HFFc6 (cell line): ENCODE results near the gene ZNF148. TPM values are rescaled to one million over a fixed set of nuclear protein-coding genes. Genes with fewer than 3 reads are reported as not detected.
A peak's percentile ranks its signal among the peaks of the same experiment; 100 is the strongest.

Source experiments
- DNase-seq: peaks from one replicate; pipeline ENCODE4 v3.0.0-alpha.2; 2018
- H3K27ac Mint-ChIP-seq: 2 replicates; pipeline ENCODE4 v1.8.0; 2020; ENCODE audit warnings: mild to moderate bottlenecking, mixed read lengths
- H3K27me3 Mint-ChIP-seq: 2 replicates; pipeline ENCODE4 v1.8.0; 2021; ENCODE audit warnings: mild to moderate bottlenecking, moderate library complexity, mixed read lengths; ENCODE audit not compliant: insufficient read depth
- H3K36me3 Mint-ChIP-seq: 2 replicates; pipeline ENCODE4 v1.8.0; 2021; ENCODE audit warnings: low read depth, mixed read lengths
- H3K4me1 Mint-ChIP-seq: 2 replicates; pipeline ENCODE4 v1.8.0; 2020; ENCODE audit warnings: low read depth, mixed read lengths
- H3K4me3 Mint-ChIP-seq: 2 replicates; pipeline ENCODE4 v1.8.0; 2020; ENCODE audit warnings: mild to moderate bottlenecking, moderate library complexity, mixed read lengths
- H3K9me3 Mint-ChIP-seq: 2 replicates; pipeline ENCODE4 v1.8.0; 2020; ENCODE audit warnings: mild to moderate bottlenecking, mixed read lengths
- CTCF ChIP-seq: fragments of 200-600 bp; sonication (generic); IDR thresholded peaks from 2 replicates; pipeline ENCODE4 v1.5.0; 2021; ENCODE audit warnings: antibody characterized with exemption, mild to moderate bottlenecking
- total RNA-seq, 6 experiments: library from RNA; stranded (reverse); fragmentation: NEBNext Ultra II Directional; extraction: Animal tissue kit (Norgen Biotek cat#: 25700); gene quantifications; 2 replicates in 1 of 6; 3 replicates in 5 of 6; pipeline ENCODE4 v1.2.3, GENCODE V29; 2021

The ZNF148 gene
- total RNA-seq, 6 experiments from 2014 or later: 41.4 to 51.4 (median 47.5) TPM

DNA sequence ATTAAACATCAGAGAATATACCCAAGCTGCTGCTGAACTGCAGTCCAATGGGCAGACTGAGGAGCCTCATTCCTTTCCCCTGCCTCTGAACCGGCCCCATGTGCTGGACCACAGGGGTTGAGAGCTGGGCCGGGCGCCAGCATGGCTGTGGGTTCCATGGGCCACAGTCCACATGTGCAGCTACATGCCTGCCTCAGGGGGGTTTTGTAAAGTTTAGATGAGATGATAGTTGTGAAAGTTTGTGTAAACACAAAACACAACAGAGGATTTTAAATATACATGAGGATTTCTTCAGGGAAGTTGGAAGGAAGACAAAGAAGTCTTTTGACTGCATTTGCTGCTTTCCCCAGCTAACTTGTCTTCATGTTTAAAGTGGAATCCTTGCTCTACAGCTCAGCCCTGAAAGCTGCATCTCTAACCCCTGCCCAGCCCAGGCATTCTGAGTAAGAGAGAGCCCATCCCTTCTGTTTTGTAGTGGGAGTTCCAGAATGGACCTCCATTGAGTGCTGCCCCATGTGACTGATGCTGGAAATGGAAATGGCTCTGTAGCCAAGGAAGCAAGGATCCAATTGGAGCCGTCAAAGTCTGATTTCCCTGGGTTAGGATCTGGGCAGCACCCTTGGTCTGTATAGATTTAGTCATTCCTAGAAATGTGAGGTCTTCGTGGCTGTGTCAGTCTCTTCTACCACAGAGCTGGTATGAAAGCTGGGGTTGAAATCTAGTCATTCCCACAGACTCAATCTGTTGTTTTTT is 180.1 kb downstream of the ZNF148 start:
- peaks cover 14% of the 10 kb centered on the region for H3K4me1 Mint-ChIP-seq
- DNase-seq: peak; percentile 59
- peaks cover 1% of the 10 kb centered on the region; the same call in 1 of the 2 replicates for H3K27me3 Mint-ChIP-seq
- TF ChIP-seq CTCF: peak; percentile 32
- H3K9me3 Mint-ChIP-seq: no peaks in the 10 kb centered on the region
- H3K4me3 Mint-ChIP-seq: no peak overlapping the region
- H3K27ac Mint-ChIP-seq: no peak overlapping the region; the same call in 1 of the 2 replicates
- H3K36me3 Mint-ChIP-seq: no peaks in the 10 kb centered on the region

DNA sequence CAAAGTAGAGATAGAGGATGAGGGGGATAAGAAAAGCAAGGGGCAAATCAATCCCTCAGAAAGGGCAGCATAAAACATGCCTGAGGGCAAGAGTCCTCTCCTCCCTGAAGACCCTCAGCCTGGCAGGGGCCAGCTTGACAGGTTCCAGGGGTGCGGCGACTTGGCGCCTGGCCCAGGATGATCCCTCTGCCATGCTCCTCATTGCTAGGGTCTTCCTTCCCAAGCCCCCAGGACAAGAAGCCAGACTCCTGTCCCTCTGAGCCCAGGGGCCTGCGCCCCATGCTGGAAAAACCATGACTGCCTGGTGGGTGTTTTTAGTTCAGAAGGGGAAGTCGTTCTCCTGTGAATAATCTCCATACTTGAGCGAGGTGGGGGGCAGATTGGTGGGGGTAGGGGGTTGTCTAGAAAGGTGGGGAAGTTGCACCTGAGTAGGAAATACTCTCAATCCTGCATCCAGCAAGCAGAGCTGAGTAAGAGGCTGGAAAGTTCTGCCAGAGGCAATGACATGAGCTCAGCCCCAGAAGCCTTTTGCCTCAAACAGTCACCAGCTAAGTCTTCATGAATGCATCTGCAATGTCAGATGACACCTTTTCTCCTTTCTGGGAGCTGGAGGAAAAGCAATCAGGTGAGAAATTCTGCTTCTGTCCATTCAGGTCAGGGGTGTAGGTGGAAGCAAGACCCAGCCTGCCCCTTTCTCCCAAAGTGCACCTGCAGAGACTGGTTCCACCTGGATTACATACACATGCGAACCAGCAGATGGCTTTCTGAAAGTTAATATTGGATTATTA is 180.9 kb downstream of the ZNF148 start:
- TF ChIP-seq CTCF: no peak
- H3K27ac Mint-ChIP-seq: no peak overlapping the region; the same call in 1 of the 2 replicates
- DNase-seq: peak; percentile 19
- H3K4me1 Mint-ChIP-seq: peaks cover 14% of the 10 kb centered on the region
- peaks cover 1% of the 10 kb centered on the region; the same call in 1 of the 2 replicates for H3K27me3 Mint-ChIP-seq
- H3K36me3 Mint-ChIP-seq: no peaks in the 10 kb centered on the region
- H3K9me3 Mint-ChIP-seq: no peaks in the 10 kb centered on the region
- H3K4me3 Mint-ChIP-seq: no peak overlapping the region

- no peak overlapping the region for H3K27ac Mint-ChIP-seq
- H3K4me3 Mint-ChIP-seq: no peak overlapping the region
- DNase-seq: no peak
- H3K36me3 Mint-ChIP-seq: no peaks in the 10 kb centered on the region
- no peak for TF ChIP-seq CTCF
- no peaks in the 10 kb centered on the region for H3K9me3 Mint-ChIP-seq
- peaks cover 14% of the 10 kb centered on the region for H3K4me1 Mint-ChIP-seq
- H3K27me3 Mint-ChIP-seq: peaks cover 1% of the 10 kb centered on the region; the same call in 1 of the 2 replicates
These were observed 182.7 kb downstream of the ZNF148 start for GRCh38 chr3:125192190-125193035.

- no peaks in the 10 kb centered on the region for H3K9me3 Mint-ChIP-seq
- peaks cover 1% of the 10 kb centered on the region; the same call in 1 of the 2 replicates for H3K27me3 Mint-ChIP-seq
- no peak for TF ChIP-seq CTCF
- no peak overlapping the region for H3K27ac Mint-ChIP-seq
- H3K4me3 Mint-ChIP-seq: no peak overlapping the region
- peaks cover 14% of the 10 kb centered on the region for H3K4me1 Mint-ChIP-seq
- DNase-seq: no peak
- H3K36me3 Mint-ChIP-seq: no peaks in the 10 kb centered on the region
These were observed 183.4 kb downstream of the ZNF148 start for GRCh38 chr3:125191730-125192129.

DNA sequence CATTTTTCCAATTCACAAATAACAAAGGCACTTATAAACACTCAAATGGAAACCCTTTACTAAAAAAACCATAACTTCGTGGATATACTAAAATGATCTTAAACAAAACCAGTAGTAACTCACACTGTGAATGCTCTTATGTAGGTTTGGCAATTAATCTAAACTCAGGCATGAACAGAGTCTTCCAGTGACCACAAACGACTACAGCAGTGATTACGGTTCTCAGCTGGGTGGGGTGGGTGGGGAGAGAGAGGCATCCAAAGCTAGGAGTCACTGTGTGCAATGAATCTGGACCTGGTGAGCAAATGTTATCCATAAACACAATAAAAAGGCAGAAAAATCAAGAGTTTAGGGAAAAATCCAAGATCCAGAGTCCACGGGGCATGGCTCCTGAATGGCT is 183.9 kb downstream of the ZNF148 start:
- no peaks in the 10 kb centered on the region for H3K36me3 Mint-ChIP-seq
- no peak for DNase-seq
- H3K4me3 Mint-ChIP-seq: no peak overlapping the region
- TF ChIP-seq CTCF: no peak
- peaks cover 1% of the 10 kb centered on the region; the same call in 1 of the 2 replicates for H3K27me3 Mint-ChIP-seq
- H3K27ac Mint-ChIP-seq: no peak overlapping the region
- H3K9me3 Mint-ChIP-seq: no peaks in the 10 kb centered on the region
- peaks cover 19% of the 10 kb centered on the region for H3K4me1 Mint-ChIP-seq
